ENCODE data around the gene PRM3.

Gene PRM3

GRCh38 chr16:11310634-11310977 lies 37.2 kb upstream of the PRM3 start:
- TF ChIP-seq USF1 (IDR thresholded peaks at IDR 0.05) (no peak), EGR1 (IDR thresholded peaks at IDR 0.05) (no peak), EP300 (IDR thresholded peaks at IDR 0.05; ENCODE audit: borderline replicate concordance) (no peak), MAX (IDR thresholded peaks at IDR 0.05) (no peak), RAD21 (IDR thresholded peaks at IDR 0.05; ENCODE audit: low read depth) (no peak)

- TF ChIP-seq USF1 (IDR thresholded peaks at IDR 0.05) (no peak), CREB1 (IDR thresholded peaks at IDR 0.05; ENCODE audit: low read depth) (no peak), CEBPB (IDR thresholded peaks at IDR 0.05) (no peak), ZBTB7A (IDR thresholded peaks at IDR 0.05; ENCODE audit: low read depth) (no peak), TAF1 (IDR thresholded peaks at IDR 0.05; ENCODE audit: low read depth) (no peak), FOXM1 (IDR thresholded peaks at IDR 0.05; ENCODE audit: borderline replicate concordance, low read depth) (no peak), TCF12 (IDR thresholded peaks at IDR 0.05; ENCODE audit: low read depth) (no peak), YY1 (IDR thresholded peaks at IDR 0.05; ENCODE audit: low read depth) (no peak), REST (IDR thresholded peaks at IDR 0.05; ENCODE audit: low read depth) (no peak), NFIC (IDR thresholded peaks at IDR 0.05) (no peak), TEAD4 (IDR thresholded peaks at IDR 0.05) (no peak), EP300 (IDR thresholded peaks at IDR 0.05; ENCODE audit: borderline replicate concordance) (no peak), RAD21 (IDR thresholded peaks at IDR 0.05; ENCODE audit: low read depth) (no peak)
Measured at GRCh38 chr16:11309895-11310633, 36.6 kb upstream of the PRM3 start.

GRCh38 chr16:11308493-11309283 lies 35.3 kb upstream of the PRM3 start:
- 0 out of 2 replicates have a peak, but pooled peaks have one; percentile 44 for TF ChIP-seq EP300 (IDR thresholded peaks at IDR 0.05; ENCODE audit: borderline replicate concordance)
- 0 out of 2 replicates have a peak, but pooled peaks have one; percentile 10 for TF ChIP-seq TEAD4 (IDR thresholded peaks at IDR 0.05)
- TF ChIP-seq TCF12 (IDR thresholded peaks at IDR 0.05; ENCODE audit: low read depth), result peak; percentile 79
- TF ChIP-seq ZBTB7A (IDR thresholded peaks at IDR 0.05; ENCODE audit: low read depth), result no peak

GRCh38 chr16:11307639-11308492 lies 34.4 kb upstream of the PRM3 start:
- no peak for TF ChIP-seq EP300 (IDR thresholded peaks at IDR 0.05; ENCODE audit: borderline replicate concordance)
- no peak; the same call in 1 of the 2 replicates for TF ChIP-seq TAF1 (IDR thresholded peaks at IDR 0.05; ENCODE audit: low read depth)

- no peak for TF ChIP-seq TAF1 (IDR thresholded peaks at IDR 0.05; ENCODE audit: low read depth)
- TF ChIP-seq MAX (IDR thresholded peaks at IDR 0.05), result no peak
- TF ChIP-seq TCF12 (IDR thresholded peaks at IDR 0.05; ENCODE audit: low read depth), result no peak
- TF ChIP-seq EP300 (IDR thresholded peaks at IDR 0.05; ENCODE audit: borderline replicate concordance), result no peak
- TF ChIP-seq TEAD4 (IDR thresholded peaks at IDR 0.05), result no peak
- TF ChIP-seq FOXM1 (IDR thresholded peaks at IDR 0.05; ENCODE audit: borderline replicate concordance, low read depth), result no peak
- TF ChIP-seq USF1 (IDR thresholded peaks at IDR 0.05), result no peak
- no peak for TF ChIP-seq EGR1 (IDR thresholded peaks at IDR 0.05)
- TF ChIP-seq CEBPB (IDR thresholded peaks at IDR 0.05), result no peak; the same call in 1 of the 2 replicates
- no peak for TF ChIP-seq REST (IDR thresholded peaks at IDR 0.05; ENCODE audit: low read depth)
- TF ChIP-seq NFIC (IDR thresholded peaks at IDR 0.05), result no peak
- no peak for TF ChIP-seq ZBTB7A (IDR thresholded peaks at IDR 0.05; ENCODE audit: low read depth)
- no peak for TF ChIP-seq YY1 (IDR thresholded peaks at IDR 0.05; ENCODE audit: low read depth)
- no peak for TF ChIP-seq RAD21 (IDR thresholded peaks at IDR 0.05; ENCODE audit: low read depth)
- no peak for TF ChIP-seq CREB1 (IDR thresholded peaks at IDR 0.05; ENCODE audit: low read depth)
Measured at GRCh38 chr16:11306997-11307638, 33.7 kb upstream of the PRM3 start.

Data from Ishikawa (cell line).